Mesenchymal stem cell (in vitro differentiated cells and primary cell): ENCODE results near the gene RASA3.
A peak's percentile ranks its signal among the peaks of the same experiment; 100 is the strongest.

Experiments used
- DNase-seq: peaks from one replicate; pipeline ENCODE4 v3.0.0-alpha.2; 2013
- H2AFZ ChIP-seq: one replicate; pipeline ENCODE4 v1.6.1; 2013; ENCODE audit warnings: low read depth, mild to moderate bottlenecking, control low read depth, inconsistent platforms, low read length, moderate library complexity
- H2AK5ac ChIP-seq: 2 replicates; pipeline ENCODE4 v1.6.1; 2013; ENCODE audit warnings: low read length, moderate library complexity, mild to moderate bottlenecking, inconsistent platforms; ENCODE audit not compliant: severe bottlenecking
- H2BK120ac ChIP-seq: one replicate; pipeline ENCODE4 v1.6.1; 2013; ENCODE audit warnings: low read depth, mild to moderate bottlenecking, inconsistent platforms, low read length, moderate library complexity
- H2BK12ac ChIP-seq, 2 experiments: one replicate each; pipeline ENCODE4 v1.6.1; 2013; ENCODE audit warnings: inconsistent platforms in 2 of 2, low read length in 2 of 2, mild to moderate bottlenecking in 2 of 2, moderate library complexity in 2 of 2, control low read depth in 1 of 2
- H2BK15ac ChIP-seq: one replicate; pipeline ENCODE4 v1.6.1; 2013; ENCODE audit warnings: mild to moderate bottlenecking, low read depth, inconsistent platforms; ENCODE audit not compliant: poor library complexity, severe bottlenecking
- H2BK5ac ChIP-seq: 2 replicates; pipeline ENCODE4 v1.6.1; 2013; ENCODE audit warnings: low read depth, mild to moderate bottlenecking, low read length, control low read depth, inconsistent platforms; ENCODE audit not compliant: poor library complexity, severe bottlenecking
- H3K14ac ChIP-seq, 2 experiments: one replicate each; pipeline ENCODE4 v1.6.1; 2013; ENCODE audit warnings: inconsistent platforms in 2 of 2, low read length in 2 of 2, control low read depth in 1 of 2, mild to moderate bottlenecking in 1 of 2, moderate library complexity in 1 of 2
- H3K18ac ChIP-seq, 2 experiments: one replicate each; pipeline ENCODE4 v1.6.1; 2013; ENCODE audit warnings: inconsistent platforms in 2 of 2, low read length in 2 of 2, control low read depth in 1 of 2, low read depth in 1 of 2, mild to moderate bottlenecking in 1 of 2
- H3K23ac ChIP-seq, 2 experiments: one replicate each; pipeline ENCODE4 v1.6.1; 2013; ENCODE audit warnings: inconsistent platforms in 2 of 2, low read length in 2 of 2, mild to moderate bottlenecking in 2 of 2, moderate library complexity in 2 of 2, control low read depth in 1 of 2
- H3K27ac ChIP-seq: 2 replicates; pipeline ENCODE4 v1.5.1; 2013; ENCODE audit warnings: mild to moderate bottlenecking, moderate library complexity, low read length, control low read depth, inconsistent platforms; ENCODE audit not compliant: poor library complexity, severe bottlenecking
- H3K27me3 ChIP-seq, 2 experiments: 2 replicates each; pipeline versions ENCODE4 v1.6.1 to v1.7.0; 2013; ENCODE audit warnings: low read length in 2 of 2, mild to moderate bottlenecking in 2 of 2, moderate library complexity in 2 of 2, control low read depth in 1 of 2, inconsistent platforms in 1 of 2; ENCODE audit not compliant: control insufficient read depth in 1 of 2, insufficient read depth in 1 of 2
- H3K36me3 ChIP-seq, 2 experiments: 2 replicates each; pipeline versions ENCODE4 v1.6.1 to v1.7.0; 2013; ENCODE audit warnings: low read length in 2 of 2, control low read depth in 1 of 2, inconsistent platforms in 1 of 2, low read depth in 1 of 2, mild to moderate bottlenecking in 1 of 2; ENCODE audit not compliant: insufficient read depth in 2 of 2, control insufficient read depth in 1 of 2
- H3K4ac ChIP-seq, 2 experiments: one replicate each; pipeline ENCODE4 v1.6.1; 2013; ENCODE audit warnings: inconsistent platforms in 2 of 2, low read length in 2 of 2, mild to moderate bottlenecking in 2 of 2, moderate library complexity in 2 of 2, control low read depth in 1 of 2, low read depth in 1 of 2
- H3K4me1 ChIP-seq: 2 replicates; pipeline ENCODE4 v1.6.1; 2013; ENCODE audit warnings: low read depth, low read length, control low read depth; ENCODE audit not compliant: control insufficient read depth, insufficient read depth
- H3K4me2 ChIP-seq: 2 replicates; pipeline ENCODE4 v1.6.1; 2013; ENCODE audit warnings: low read length, mild to moderate bottlenecking, inconsistent platforms; ENCODE audit not compliant: poor library complexity, severe bottlenecking
- H3K4me3 ChIP-seq, 2 experiments: 2 replicates each; pipeline versions ENCODE4 v1.5.1 to v1.7.0; 2013; ENCODE audit warnings: low read length in 2 of 2, mild to moderate bottlenecking in 2 of 2, control low read depth in 1 of 2, low read depth in 1 of 2; ENCODE audit not compliant: insufficient read depth in 1 of 2
- H3K79me1 ChIP-seq: replicated peaks from 2 replicates; pipeline ENCODE4 v1.6.1; 2013; ENCODE audit warnings: mild to moderate bottlenecking, control low read depth, low read length, inconsistent platforms; ENCODE audit not compliant: poor library complexity, severe bottlenecking
- H3K9ac ChIP-seq: 2 replicates; pipeline ENCODE4 v1.7.0; 2013; ENCODE audit warnings: mild to moderate bottlenecking, low read length, moderate library complexity
- H3K9me3 ChIP-seq: 2 replicates; pipeline ENCODE4 v1.7.0; 2013; ENCODE audit warnings: mild to moderate bottlenecking, low read length; ENCODE audit not compliant: control insufficient read depth
- H4K8ac ChIP-seq: one replicate; pipeline ENCODE4 v1.6.1; 2013; ENCODE audit warnings: inconsistent platforms, mild to moderate bottlenecking, low read length, moderate library complexity
- H4K91ac ChIP-seq: one replicate; pipeline ENCODE4 v1.6.1; 2013; ENCODE audit warnings: mild to moderate bottlenecking, low read length, inconsistent platforms
- WGBS: methylation state at CpG from one replicate; pipeline ENCODE4 v1.1.7; 2013; ENCODE audit warnings: mixed read lengths; 5-methylcytosine and 5-hydroxymethylcytosine counted together

The RASA3 gene

DNA sequence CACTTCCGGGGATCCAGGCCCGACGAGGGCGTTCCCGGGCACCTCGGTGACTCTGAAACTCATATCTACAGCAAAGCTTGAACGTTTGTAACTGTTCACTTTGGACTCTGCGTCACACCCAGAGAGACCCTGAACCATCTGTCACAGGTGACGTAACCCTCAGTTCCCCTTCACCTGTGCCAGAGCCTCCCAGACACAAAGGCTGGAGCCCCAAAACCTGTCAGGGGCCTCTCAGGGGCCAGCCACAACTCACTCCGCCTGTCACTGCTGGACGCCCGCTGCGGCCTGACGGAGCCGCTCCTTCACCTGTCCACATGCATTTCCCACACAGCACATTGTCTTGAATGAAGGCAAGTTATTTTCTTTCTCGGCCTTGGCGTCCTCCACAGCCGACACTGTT lies 8.0 kb downstream of the RASA3 start:
- no peak overlapping the region for H3K4ac ChIP-seq

DNA sequence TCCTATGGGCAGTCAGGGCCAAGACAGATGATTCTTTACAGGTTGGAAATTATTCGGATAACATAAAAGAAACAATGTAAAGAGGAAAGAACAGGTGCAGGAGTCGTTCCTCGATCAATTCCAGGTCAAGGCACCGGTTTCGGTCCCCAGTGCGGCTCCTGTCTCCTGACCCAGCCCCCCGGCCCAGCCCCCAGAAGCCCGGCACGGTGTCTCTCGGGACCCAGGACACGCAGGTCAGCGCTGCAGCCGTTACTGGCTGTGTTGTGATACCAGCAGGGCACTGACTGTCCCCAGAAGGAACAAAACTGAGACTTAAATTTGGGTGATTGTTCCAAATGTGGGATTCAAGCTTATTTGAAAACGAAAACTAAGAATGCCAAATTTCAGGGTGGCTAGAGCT lies 8.5 kb downstream of the RASA3 start:
- Histone ChIP-seq H2BK5ac (no peak overlapping the region), H2BK12ac (no peak overlapping the region), H2AFZ (no peak overlapping the region), H2BK120ac (peak overlapping the region; percentile 42), H3K18ac (no peak overlapping the region), H3K23ac (no peak overlapping the region), H3K14ac (no peak overlapping the region), H3K4me2 (peak overlapping the region; percentile 18), H4K8ac (peak overlapping the region; percentile 62), H4K91ac (no peak overlapping the region), H3K79me1 (no peaks in the 10 kb centered on the region), H3K9me3 (no peaks in the 10 kb centered on the region), H3K36me3 (peaks cover 11 to 39% of the 10 kb centered on the region in 2 experiments), H3K27ac (no peak overlapping the region), H3K4me1 (peaks cover 66% of the 10 kb centered on the region), H3K9ac (no peak overlapping the region), H3K4ac (no peak overlapping the region), H3K4me3 (no peak overlapping the region), H2BK15ac (no peak overlapping the region), H3K27me3 (no peaks in the 10 kb centered on the region), H2AK5ac (peak overlapping the region; percentile 27)
- DNase-seq = no peak
- 96% methylated on average over 14 of the region's 14 CpGs for WGBS

More for the DNA sequence above, 8.0 kb downstream of the RASA3 start:
- H3K4me3 ChIP-seq = no peak overlapping the region
- H2BK12ac ChIP-seq = no peak overlapping the region
- H2AK5ac ChIP-seq = peak overlapping the region; percentile 14
- H3K23ac ChIP-seq = no peak overlapping the region
- H3K27me3 ChIP-seq = no peaks in the 10 kb centered on the region
- peaks cover 66% of the 10 kb centered on the region for H3K4me1 ChIP-seq
- H3K9ac ChIP-seq = no peak overlapping the region
- no peak overlapping the region for H2AFZ ChIP-seq
- peak overlapping the region; percentile 56 for H2BK15ac ChIP-seq
- H3K9me3 ChIP-seq = no peaks in the 10 kb centered on the region
- peak overlapping the region in 1 of 2 experiments; percentile 10 for H3K18ac ChIP-seq
- H4K91ac ChIP-seq = peak overlapping the region; percentile 18
- H3K27ac ChIP-seq = no peak overlapping the region
- no peak for DNase-seq
- H2BK5ac ChIP-seq = no peak overlapping the region
- no peak overlapping the region for H3K14ac ChIP-seq
- H3K36me3 ChIP-seq = peaks cover 11 to 39% of the 10 kb centered on the region in 2 experiments
- H3K4me2 ChIP-seq = no peak overlapping the region
- H4K8ac ChIP-seq = no peak overlapping the region
- WGBS = 95% methylated on average over 18 of the region's 18 CpGs
- H3K79me1 ChIP-seq = no peaks in the 10 kb centered on the region
- H2BK120ac ChIP-seq = no peak overlapping the region

DNA sequence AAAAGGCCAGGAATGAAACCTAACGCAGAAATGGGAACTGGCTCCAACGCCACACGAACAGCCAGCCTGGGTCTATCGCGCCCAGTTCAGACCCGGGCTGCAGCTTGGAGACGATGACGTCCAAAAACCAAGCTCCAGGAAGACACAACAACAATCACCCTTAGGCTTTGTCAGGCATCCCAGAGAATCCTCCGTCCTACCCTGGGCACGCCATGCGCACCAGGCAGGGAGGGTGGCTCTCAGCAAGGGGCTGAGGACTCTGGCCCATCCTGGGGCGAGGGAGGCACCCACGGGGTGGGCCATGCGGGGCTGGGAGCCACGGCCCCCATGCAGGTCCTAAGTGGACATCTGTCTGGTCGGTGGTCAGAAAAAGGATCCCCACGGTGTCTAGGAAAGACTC lies 9.0 kb downstream of the RASA3 start:
- Histone ChIP-seq H3K18ac (peak overlapping the region; percentile 58 to 81), H3K4me1 (peaks cover 63% of the 10 kb centered on the region), H2BK5ac (no peak overlapping the region), H2BK120ac (peak overlapping the region; percentile 83), H3K9ac (no peak overlapping the region), H3K27me3 (no peaks in the 10 kb centered on the region), H3K14ac (peak overlapping the region in 1 of 2 experiments; percentile 59), H3K9me3 (no peaks in the 10 kb centered on the region), H3K4me3 (no peak overlapping the region), H3K23ac (peak overlapping the region; percentile 46 to 84), H3K79me1 (no peaks in the 10 kb centered on the region), H4K91ac (peak overlapping the region; percentile 71), H3K36me3 (peaks cover 11 to 39% of the 10 kb centered on the region in 2 experiments), H3K27ac (no peak overlapping the region), H2BK15ac (peak overlapping the region; percentile 93), H3K4ac (peak overlapping the region; percentile 31 to 67), H2AFZ (no peak overlapping the region), H3K4me2 (no peak overlapping the region), H2BK12ac (peak overlapping the region; percentile 87 to 92), H4K8ac (peak overlapping the region; percentile 93), H2AK5ac (peak overlapping the region; percentile 87)
- DNase-seq = no peak
- 97% methylated on average over 17 of the region's 17 CpGs for WGBS

DNA sequence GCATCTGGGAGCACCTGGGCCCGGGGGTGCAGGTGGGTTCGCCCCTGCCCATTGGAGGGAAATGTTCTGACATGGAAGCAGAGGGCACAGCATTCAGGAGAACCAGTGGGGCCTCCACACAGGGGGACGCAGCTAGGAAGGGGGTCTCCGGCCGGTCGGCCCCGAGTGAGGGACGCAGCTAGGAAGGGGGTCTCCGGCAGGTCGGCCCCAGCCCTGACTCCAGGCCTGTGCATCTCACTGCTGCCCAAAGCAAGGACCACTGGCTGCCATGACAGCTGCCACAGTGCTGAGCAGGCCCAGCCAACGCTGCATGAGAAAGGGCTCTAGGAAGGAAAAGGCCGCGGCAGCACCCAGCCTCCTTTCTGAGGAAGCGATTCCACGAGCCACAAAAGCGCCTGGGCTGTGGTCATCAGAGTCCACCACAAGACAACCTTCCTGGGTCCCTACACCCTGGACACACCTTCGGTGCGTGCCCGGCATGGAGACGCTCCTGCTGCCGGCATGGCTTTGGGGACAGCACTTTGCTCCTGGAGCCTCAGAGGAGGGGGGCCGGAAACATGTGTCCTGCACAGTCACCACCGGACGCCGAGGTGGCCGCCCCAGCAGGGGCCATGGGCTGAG lies 9.7 kb downstream of the RASA3 start:
- no peaks in the 10 kb centered on the region for H3K27me3 ChIP-seq
- H3K27ac ChIP-seq = no peak overlapping the region
- H3K4me3 ChIP-seq = no peak overlapping the region
- peak overlapping the region; percentile 99 for H2BK15ac ChIP-seq
- no peak overlapping the region for H2BK5ac ChIP-seq
- H3K4me1 ChIP-seq = peaks cover 58% of the 10 kb centered on the region
- H3K9me3 ChIP-seq = no peaks in the 10 kb centered on the region
- H3K36me3 ChIP-seq = peaks cover 11 to 41% of the 10 kb centered on the region in 2 experiments
- H3K14ac ChIP-seq = peak overlapping the region in 1 of 2 experiments; percentile 93
- peak overlapping the region in 1 of 2 experiments; percentile 91 for H3K23ac ChIP-seq
- peak overlapping the region; percentile 87 for H2AK5ac ChIP-seq
- H3K9ac ChIP-seq = no peak overlapping the region
- no peak overlapping the region for H2AFZ ChIP-seq
- H4K8ac ChIP-seq = peak overlapping the region; percentile 87
- peak overlapping the region; percentile 95 to 97 for H3K18ac ChIP-seq
- H3K79me1 ChIP-seq = no peaks in the 10 kb centered on the region
- H3K4me2 ChIP-seq = no peak overlapping the region
- DNase-seq = no peak
- 92% methylated on average over 26 of the region's 26 CpGs for WGBS
- H2BK120ac ChIP-seq = peak overlapping the region; percentile 83
- H2BK12ac ChIP-seq = peak overlapping the region; percentile 26 to 92
- peak overlapping the region; percentile 31 to 92 for H3K4ac ChIP-seq
- H4K91ac ChIP-seq = peak overlapping the region; percentile 90
